GM19467 (cell line): ENCODE measurements around the gene POLR1A.

ENCODE experiments used
- ATAC-seq: cut with Tn5 transposase; IDR thresholded peaks from one replicate; pipeline ENCODE4 v1.9.1; 2021; ENCODE audit warnings: mild to moderate bottlenecking, moderate library complexity; ENCODE audit not compliant: unreplicated experiment

POLR1A gene

DNA sequence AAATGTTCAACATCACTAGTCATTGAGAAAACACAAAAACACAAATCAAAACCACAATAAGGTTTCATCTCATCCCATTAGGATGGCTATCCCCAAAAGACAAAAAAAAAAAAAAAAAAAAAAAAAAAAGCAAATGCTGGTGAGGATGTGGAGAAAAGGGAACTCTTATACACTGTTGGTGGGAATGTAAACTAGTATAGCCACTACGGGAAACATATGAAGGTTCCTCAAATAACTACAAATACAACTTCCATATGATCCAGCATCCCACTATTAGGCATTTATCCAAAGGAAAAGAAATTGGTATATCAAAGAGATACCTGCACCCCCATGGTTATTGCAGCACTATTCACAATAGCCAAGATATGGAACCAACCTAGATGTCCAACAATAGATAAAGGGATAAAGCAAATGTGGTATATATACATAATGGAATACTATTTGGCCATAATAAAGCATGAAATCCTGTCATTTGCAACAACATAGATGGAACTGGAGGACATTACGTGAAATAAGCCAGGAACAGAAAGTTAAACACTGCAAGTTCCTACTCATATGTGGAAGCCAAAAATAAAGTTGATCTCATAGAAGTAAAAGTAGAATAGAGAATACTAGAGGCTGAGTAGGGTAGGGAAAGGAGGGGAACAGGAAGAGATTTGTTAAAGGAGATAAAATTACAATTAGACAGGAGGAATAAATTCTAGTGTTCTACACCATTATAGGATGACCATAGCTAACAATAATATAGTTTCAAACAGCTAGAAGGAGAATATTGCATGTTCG, 8.4 kb downstream of the POLR1A start:
- no peak for ATAC-seq

DNA sequence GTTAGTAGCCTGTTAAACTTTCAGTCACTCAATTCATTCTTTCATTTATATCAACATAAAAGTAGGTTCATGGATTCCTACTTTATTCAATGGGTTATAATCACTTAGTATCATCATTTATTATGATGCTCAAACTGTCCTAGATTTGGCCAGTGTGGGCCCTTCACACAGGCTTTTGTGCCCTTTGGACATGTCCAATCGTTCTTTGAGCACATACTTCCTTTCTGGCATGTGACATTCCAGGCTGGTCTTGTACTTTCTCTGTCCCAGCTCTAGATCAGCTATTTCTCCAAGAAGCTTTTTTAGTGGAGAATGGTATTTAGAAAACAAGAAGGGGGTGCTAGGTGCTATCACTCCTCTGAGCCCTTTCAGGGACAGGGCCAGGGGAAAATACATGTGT, 11.5 kb downstream of the POLR1A start:
- no peak for ATAC-seq

DNA sequence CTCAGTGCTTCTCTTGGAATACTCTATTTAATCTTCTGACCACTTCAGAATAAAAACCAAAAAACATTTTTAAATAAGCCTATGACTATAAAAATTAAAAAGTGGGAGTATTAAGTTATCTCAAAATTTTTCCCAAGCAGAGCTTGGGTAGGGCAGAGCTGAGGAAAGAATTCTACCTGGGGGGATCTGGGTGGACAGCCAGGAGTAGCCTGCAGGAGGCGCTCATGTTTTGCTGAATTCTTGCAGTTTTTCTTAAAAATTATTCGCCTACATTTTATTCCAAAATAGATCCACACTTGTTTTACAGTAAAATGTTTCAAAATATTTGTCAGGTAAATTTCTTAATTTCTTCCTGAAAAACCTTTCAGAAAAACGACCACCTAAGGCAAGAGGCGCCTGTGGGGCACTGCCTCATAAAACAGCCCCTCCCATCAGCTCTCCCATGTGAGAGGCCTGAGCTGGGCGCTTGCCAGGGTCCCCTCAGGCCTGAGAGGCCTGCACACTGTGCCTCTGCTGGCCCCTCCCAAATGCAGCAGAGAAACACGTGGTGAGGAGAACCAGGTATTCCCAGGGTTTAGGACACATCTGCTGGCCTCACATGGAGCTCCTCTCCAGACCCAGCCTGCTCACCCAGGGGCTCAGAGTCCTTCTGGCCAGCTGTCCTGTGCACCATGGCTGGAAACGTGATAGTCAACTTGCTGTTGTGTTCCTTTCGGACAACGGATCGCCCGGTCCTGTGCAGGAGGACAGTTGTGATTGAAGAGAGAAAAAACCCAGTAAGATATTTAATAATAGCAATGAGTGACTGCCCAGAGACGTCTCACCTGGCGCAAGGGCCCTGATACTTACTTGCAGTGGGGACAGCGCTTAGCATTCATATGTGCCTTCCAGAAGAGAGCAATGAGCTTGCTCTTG, 17.5 kb downstream of the POLR1A start:
- ATAC-seq: no peak

DNA sequence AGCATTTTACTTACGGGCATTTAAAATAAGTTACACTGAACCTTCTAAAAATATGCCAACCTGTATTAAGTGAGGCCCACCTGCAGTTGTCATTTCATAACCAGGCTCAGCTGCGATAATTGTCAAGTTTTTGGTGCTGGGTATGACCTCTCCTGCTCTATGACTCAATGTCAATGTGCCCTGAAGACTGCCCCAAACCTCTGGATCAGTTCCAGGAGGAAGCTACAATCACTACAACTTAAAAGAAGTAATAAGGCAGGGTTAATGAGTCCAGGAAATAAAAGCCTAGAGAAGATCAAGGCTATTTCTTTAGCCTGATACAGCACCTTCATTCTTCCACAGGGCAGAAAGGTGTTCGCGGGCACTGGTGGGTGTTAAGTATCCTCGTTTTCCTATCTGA, 22.9 kb downstream of the POLR1A start:
- ATAC-seq: no peak

DNA sequence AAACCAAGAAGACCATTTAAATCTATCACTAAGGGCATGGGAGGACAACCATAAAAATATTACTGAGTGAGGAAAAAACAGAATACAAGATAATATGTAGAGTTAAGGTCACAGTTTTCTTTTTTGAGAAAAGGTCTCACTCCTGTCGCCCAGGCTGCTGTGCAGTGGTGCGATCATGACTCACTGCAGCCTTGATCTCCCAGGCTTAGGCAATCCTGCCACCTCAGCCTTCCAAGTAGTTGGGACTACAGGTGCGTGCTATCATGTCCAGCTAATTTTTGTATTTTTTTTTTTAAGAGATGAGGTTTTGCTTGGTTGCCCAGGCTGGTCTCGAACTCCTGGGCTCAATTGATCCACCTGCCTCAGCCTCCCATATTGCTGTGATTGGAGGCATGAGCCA, 24.0 kb downstream of the POLR1A start:
- no peak for ATAC-seq

DNA sequence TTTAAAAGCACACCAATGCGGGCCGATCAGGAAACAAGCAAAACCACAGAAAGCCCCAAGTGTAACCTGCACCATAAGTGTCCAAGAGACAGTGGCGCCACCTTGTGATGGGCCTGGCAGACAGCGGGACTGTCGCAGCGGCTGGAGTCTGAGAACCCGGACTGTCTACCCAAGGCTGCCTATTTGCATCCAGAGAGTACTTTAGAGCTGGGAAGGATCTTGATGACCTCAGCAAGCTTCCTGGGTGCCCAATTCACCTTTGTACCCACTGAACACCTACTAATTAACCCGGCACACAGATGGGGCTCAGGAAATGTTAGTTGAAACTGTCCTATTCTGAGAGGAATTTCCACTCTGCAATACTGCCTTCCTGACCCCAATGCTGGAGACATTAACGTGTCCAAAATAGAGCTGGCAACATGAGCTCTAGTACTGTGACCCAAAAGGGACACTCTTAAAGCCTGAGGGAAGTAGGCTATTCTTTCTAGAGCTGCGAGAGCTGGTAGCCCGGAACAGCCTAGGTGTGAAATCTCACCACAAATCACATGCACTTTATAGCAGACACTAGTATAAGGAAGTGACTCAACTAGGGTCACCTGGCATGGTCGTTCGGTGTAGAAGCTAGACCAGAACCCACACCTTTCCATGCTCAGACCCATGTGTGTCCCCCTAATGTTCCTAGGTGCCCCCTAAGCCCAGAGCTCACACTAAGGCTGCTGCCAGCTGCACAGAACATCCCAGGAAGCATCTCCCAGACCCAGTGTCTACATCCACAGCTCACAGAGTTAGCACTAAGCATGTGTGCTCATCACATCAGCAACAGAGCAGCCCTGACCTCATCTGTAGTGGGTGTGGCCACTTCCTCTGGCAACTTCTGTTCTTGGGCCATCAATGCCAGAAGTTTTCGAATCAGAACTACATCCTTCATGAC, 25.4 kb downstream of the POLR1A start:
- ATAC-seq: peak; percentile 85

DNA sequence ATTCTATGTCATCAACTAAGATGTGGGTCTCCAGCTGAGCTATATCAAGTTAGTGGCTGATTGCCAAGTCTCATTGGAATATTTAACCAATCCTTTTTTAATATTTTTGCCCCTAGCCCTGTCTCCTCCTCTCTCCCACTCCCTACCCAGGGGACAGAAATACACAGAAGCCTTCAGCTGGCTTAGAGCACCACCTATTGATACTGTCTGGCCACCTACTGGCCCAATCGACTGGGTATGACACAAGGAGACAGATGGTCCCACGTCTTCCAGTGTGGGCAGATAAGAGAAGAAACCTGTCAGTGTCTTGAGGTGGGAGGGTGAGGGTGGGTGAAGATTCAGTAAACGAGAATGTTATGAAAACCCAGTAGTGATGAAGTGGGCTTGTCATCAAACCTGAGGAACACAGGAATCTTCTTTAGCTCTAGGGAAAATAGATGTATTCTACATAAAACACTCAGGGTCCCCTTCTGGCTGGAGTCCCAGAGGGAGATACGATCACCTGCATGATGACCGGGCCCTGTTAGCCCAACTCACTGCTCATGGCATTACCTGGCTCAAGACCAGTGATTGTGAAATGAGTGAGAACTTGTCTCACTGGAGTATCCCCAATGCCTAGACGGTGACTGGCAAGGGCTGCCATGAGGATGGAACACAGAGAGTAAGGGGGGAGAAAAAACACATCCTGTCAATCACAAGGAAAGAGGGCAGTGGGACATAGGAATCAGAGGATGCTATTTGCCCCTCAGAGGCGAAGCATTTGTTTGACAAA, 26.7 kb downstream of the POLR1A start:
- no peak for ATAC-seq

DNA sequence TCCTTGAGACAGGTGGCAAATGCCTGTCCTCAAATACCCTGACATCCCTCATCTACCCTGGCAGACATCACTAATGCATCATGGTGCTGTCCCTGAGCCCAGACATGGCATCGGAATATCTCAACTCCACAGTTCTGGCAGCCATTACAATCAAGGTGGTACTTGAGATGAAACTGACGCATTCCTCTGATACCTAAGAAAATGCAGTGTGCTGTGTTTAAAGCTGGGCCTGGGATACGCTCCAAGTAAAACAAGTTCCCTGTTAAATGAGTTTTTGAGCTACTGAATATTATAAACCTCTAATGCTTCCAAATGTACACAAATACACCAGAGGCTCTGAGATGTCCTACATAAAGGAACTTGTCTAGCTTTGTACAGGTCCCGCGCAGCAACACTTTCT, 29.8 kb downstream of the POLR1A start:
- no peak for ATAC-seq

DNA sequence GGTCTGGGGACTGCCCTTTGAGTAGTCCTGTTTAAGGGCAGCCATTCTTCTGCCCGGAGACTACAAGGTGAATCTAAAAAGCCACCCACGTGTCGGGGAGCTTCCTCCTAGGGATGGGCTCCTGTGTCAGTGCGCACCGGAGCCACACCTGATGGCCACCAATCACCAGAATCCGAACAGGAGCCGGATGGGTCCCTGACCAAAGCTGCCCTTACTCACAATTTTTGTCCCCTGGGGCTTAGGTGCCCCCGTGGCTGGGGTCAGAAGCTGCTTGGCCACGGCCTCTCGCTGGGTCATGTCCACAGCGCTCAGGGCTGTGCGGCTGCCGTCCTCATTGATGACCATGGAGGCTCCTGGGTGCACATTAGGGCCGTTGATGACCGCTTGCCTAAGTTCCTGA, 30.9 kb downstream of the POLR1A start:
- no peak for ATAC-seq

DNA sequence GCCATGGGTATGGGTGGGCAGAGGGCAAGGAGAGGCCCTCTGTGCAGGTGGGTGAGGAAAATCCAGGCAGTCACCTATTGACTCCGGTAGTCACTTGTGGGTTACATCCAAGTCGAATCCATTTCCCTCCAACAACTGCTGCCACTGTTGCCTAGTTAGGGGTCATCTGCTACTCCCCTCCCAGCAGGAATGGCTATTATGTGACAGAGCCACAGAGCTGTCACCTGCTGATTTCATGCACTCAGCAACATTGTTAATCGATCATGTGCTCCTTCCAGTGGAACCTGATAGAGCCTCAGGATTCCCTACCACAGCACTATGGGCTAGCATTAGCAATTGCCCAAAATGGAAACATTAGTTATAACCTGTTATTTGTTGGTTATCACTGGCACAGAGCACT, 31.4 kb downstream of the POLR1A start:
- ATAC-seq: no peak

DNA sequence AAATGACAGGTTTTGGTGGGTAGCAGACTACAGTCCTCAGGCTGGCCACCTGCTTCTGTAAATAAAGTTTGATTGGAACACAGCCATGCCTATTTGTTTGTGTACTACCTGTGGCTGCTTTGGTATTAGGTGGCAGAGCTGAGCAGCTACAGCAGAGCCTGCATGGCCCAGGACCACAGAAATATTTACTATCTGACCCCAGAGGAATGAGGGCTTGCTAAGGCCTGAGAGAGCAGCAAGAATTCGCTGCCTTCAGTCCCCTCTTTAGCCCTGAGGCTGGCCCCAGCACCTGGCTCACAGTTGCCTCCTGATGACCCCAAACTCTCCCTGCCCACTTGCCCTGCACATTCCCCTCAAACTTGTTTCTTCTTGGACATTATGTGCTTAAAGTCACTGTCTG, 32.5 kb downstream of the POLR1A start:
- no peak for ATAC-seq

DNA sequence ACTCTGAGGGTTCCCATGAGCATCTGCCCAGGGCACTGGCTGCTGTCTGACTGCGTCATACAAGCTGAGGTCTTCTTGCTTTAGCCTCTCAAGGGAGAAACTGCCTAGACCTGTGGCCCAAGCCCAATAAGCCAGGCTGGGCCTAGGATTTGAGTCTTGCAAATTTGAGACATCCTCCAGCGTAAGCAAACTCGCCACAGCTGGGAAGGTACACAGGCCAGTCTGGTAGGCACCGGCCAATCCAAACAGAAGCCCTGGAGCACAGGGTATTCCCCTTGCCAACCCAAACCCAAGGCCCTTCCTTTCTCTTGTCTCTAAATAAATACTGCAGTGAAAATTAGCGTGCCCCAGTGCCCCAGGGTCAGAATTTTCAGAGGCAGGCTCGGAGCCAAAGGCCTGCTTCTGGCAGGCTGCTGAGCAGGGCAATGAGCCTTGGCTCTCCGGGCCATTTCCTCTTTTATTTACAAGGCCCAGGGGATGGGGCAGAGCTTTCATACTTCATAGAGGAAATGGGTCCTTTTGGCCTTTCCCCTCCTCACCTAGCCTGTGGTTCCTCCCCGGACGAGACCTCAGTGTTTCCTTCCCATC, 33.3 kb downstream of the POLR1A start:
- peak; percentile 62 for ATAC-seq

DNA sequence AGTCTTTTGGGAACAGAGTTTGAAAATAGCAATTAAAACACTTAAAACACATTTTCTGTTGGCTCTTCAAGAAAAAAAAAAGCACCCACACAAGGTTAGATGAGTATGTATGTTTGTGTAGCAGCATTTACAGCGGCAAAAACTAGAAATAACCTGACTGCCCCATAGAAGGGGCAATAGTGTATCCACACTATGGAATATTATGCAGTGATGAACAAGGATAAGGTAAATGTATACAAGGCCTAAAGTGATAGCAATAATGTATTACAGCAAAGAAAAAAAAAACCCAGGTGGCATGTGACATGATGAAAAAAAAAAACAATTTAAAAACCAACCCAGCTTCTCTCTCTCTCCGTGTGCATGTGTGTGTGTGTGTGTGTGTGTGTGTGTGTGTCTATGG, 34.8 kb downstream of the POLR1A start:
- no peak for ATAC-seq

DNA sequence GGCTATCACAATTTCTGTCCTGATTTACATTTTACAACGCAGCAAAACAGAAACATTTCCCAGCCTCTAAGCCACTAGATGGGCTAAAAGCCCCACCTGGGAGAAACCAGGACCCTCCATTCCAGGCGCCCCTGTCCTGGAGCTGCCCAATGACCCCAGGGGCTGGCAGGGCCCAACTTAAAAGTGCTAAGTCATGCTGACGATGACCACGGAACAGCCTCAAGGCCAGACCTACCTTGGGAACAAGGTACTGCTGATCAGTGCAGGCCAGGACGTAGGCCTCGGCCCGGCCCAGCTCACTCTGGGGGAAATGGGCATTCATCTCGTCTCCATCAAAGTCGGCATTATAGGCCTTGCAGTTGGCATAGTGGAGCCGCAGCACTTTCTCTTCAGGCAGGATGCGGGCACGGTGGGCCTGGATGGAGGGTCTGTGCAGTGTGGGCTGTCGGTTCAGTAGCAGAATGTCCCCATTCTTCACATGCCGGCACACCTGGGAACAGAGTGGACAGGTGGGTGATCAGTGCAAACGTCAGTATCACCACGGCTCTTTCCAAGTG, 35.8 kb downstream of the POLR1A start:
- ATAC-seq: no peak

DNA sequence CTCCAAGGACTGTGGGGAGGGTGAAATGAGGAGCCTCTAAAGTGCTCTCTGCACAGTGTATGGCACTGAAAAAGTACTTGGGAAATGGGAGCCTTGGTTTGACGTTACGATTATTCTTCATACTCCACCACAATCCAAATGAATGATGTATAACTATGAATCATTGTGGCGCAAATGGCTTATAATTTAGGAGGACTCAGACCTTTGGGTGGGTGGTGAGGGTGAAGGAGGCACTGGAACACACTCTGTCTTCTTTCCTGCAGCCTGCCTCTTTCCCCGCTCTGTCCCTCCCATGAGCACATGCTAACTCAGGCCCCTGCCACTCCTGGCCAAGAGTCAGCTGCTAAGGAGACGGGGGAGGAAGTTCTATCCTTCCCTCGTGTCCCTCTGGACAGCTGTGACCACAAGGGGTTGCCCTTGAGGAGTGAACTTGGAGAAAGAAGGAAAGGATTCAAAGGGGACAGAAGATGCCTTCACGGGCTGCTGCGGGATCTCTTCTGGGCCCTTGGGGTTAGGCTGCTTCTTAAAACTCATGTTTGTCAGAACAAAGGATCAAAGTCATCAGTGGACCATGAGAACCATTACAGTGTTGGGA, 36.5 kb downstream of the POLR1A start:
- no peak for ATAC-seq

DNA sequence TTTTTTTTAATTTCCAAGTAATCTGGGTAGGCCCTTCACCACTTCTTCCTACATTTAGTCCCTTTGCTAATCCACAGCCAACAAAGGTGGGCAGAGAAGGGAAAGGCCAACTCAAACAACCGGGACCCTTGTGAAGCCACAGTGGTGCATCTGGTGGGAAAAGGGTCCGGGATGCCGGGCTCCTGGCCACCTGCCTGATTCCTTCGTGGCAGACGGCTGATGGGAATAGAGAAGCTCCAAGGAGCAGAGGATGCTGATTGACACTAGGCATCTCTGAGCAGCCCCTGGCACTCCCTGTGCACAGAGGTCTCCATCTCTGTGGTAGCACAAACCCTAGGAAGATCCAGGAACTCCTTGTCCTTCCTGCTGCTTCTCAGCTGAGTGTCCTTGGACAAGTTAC, 37.0 kb downstream of the POLR1A start:
- no peak for ATAC-seq

DNA sequence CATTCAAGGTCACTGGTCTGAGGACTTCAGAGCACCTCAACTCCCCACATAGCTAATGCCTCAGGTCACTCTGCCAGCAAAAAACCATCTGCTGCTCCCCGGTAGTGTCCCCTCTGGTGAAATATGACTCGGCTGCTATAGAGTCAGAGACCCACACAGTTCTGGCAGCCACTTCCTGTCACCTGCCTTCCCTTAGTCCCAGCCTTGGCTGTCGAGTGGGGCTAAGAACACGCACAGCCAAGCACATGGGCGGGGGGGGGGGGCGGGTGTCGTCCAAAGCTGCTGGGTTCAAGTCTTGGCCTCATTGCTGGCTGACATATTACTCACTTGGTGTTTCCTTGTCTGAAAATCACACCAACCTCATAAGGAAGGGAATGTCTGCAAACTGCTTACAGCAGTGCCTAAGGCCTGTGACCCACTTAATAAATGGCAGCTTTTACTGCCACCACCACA, 37.5 kb downstream of the POLR1A start:
- no peak for ATAC-seq

DNA sequence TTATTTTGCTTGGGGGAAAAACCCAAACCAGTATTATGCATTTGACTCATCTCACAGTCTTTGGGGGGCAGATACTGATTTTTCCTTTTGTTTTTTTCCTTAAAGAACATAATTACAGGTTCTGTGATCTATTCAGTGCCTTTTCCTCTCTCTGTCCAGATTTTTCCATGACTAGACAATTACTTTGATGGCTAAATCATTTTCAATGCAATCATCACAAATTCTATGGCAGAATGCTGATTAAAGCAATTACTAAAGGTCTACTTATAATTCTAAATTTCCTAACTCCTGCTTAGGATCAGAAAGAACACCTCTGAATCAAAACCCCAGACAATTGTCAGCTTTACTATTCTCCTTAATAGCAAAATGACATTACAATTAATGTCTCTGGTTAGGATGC, 38.8 kb downstream of the POLR1A start:
- no peak for ATAC-seq

DNA sequence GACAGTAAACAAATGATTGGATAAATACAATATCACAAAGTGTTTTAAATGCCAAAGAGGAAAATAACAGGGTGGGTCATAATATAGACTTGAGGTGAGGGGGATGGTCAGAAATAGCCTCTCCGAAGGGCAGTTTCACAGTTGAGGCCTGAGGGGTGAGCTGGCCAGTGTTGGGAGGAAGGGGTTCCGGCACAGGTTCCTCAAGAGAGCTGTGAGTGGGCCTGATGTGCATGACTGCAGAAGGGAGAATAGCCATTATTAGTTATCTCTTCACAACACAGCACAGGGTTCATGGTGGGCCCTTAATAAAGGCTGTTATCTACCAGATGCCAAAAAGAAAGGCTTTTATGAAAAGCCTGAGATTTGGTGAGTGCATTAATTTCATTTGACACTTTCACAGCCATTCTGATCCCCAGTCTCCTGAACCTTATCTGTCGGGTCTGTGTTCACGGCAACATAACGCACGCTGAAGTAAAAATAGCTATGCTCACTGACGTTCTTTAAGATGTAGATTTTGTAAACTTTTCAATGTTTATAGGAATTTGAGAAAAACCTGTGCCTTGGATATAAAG, 39.6 kb downstream of the POLR1A start:
- no peak for ATAC-seq
